ENCODE data around the gene BCKDHA. TPM values are rescaled to one million over a fixed set of nuclear protein-coding genes. Genes with fewer than 3 reads are reported as not detected.

Gene BCKDHA
- total RNA-seq, 1 donor from 2014 or later = 25.7 TPM

- H3K4me1 ChIP-seq = peaks cover 5% of the 10 kb centered on the region
- Mint-ChIP-seq H3K27me3 (ENCODE audit: insufficient read depth, low read depth) (peaks cover 9% of the 10 kb centered on the region), H3K36me3 (peaks cover 2% of the 10 kb centered on the region), H3K27ac (peak within 1 kb of the TSS; percentile 76), H3K4me1 (peaks cover 7% of the 10 kb centered on the region), H3K9me3 (peaks cover 4% of the 10 kb centered on the region), H3K4me3 (no peak within 1 kb of the TSS)
- peak within 1 kb of the TSS; percentile 87 for H2AFZ ChIP-seq (replicated peaks)
- peak within 1 kb of the TSS; percentile 85 for H3K27ac ChIP-seq
- H3K36me3 ChIP-seq = no peaks in the 10 kb centered on the region
- H3K4me3 ChIP-seq = peak within 1 kb of the TSS; percentile 74
- no peaks in the 10 kb centered on the region for H3F3A ChIP-seq (ENCODE audit: low read depth)
- peak; percentile 99 for DNase-seq (ENCODE audit: low spot score)
- H3K4me2 ChIP-seq = peak within 1 kb of the TSS; percentile 78
- H4K20me1 ChIP-seq (ENCODE audit: low read depth) = no peaks in the 10 kb centered on the region
- TF ChIP-seq CTCF (IDR thresholded peaks at IDR 0.05) (peak; percentile 64), EZH2 (IDR thresholded peaks at IDR 0.05) (no peak)
- no peaks in the 10 kb centered on the region for H3K9me3 ChIP-seq (ENCODE audit: low read depth)
- peaks cover 18% of the 10 kb centered on the region for H3K79me2 ChIP-seq (ENCODE audit: low read depth)
- H3K9ac ChIP-seq = peak within 1 kb of the TSS; percentile 79
- no peaks in the 10 kb centered on the region for H3K27me3 ChIP-seq
Observed at GRCh38 chr19:41439441-41440222, 42.0 kb downstream of the BCKDHA start, which contains the start of gene DMAC2. Gene DMAC2 (minus strand): TSS chr19:41439912. CDS start chr19:41439899, 13 bp downstream.

GRCh38 chr19:41441321-41441945 lies 43.8 kb downstream of the BCKDHA start:
- Histone ChIP-seq H3K79me2 (ENCODE audit: low read depth) (peaks cover 18% of the 10 kb centered on the region), H2AFZ (replicated peaks) (no peak overlapping the region), H3K4me2 (no peak overlapping the region), H4K20me1 (ENCODE audit: low read depth) (no peaks in the 10 kb centered on the region), H3K4me1 (peaks cover 5% of the 10 kb centered on the region), H3F3A (ENCODE audit: low read depth) (no peaks in the 10 kb centered on the region), H3K36me3 (no peaks in the 10 kb centered on the region), H3K9me3 (ENCODE audit: low read depth) (no peaks in the 10 kb centered on the region), H3K27me3 (peaks cover 3% of the 10 kb centered on the region), H3K27ac (no peak overlapping the region), H3K4me3 (no peak overlapping the region), H3K9ac (no peak overlapping the region)
- Mint-ChIP-seq H3K9me3 (peaks cover 4% of the 10 kb centered on the region), H3K36me3 (peaks cover 2% of the 10 kb centered on the region), H3K4me1 (peaks cover 7% of the 10 kb centered on the region), H3K4me3 (no peak overlapping the region), H3K27me3 (ENCODE audit: insufficient read depth, low read depth) (peaks cover 12% of the 10 kb centered on the region), H3K27ac (no peak overlapping the region)
- DNase-seq (ENCODE audit: low spot score) = no peak
- TF ChIP-seq EZH2phosphoT487 (IDR thresholded peaks at IDR 0.05) (no peak), CTCF (IDR thresholded peaks at IDR 0.05) (no peak), EZH2 (IDR thresholded peaks at IDR 0.05) (no peak)

GRCh38 chr19:41442473-41443355 lies 45.1 kb downstream of the BCKDHA start, which contains the start of gene ERICH4:
Gene ERICH4 (plus strand): TSS chr19:41443156. CDS start chr19:41443170, 14 bp downstream.
- no peak within 1 kb of the TSS for H3K27ac Mint-ChIP-seq
- no peak for DNase-seq (ENCODE audit: low spot score)
- TF ChIP-seq EZH2 (IDR thresholded peaks at IDR 0.05) (no peak), EZH2phosphoT487 (IDR thresholded peaks at IDR 0.05) (no peak), CTCF (IDR thresholded peaks at IDR 0.05) (no peak)

More at GRCh38 chr19:41442473-41443355, 45.1 kb downstream of the BCKDHA start, which contains the start of gene ERICH4:
- peaks cover 7% of the 10 kb centered on the region for H3K4me1 Mint-ChIP-seq
- Histone ChIP-seq H3K4me3 (no peak within 1 kb of the TSS), H3K4me1 (peaks cover 5% of the 10 kb centered on the region), H3K27me3 (peaks cover 12% of the 10 kb centered on the region), H3K9ac (no peak within 1 kb of the TSS), H2AFZ (replicated peaks) (no peak within 1 kb of the TSS), H4K20me1 (ENCODE audit: low read depth) (no peaks in the 10 kb centered on the region), H3K27ac (no peak within 1 kb of the TSS), H3K36me3 (no peaks in the 10 kb centered on the region), H3F3A (ENCODE audit: low read depth) (no peaks in the 10 kb centered on the region), H3K4me2 (no peak within 1 kb of the TSS), H3K79me2 (ENCODE audit: low read depth) (peaks cover 16% of the 10 kb centered on the region), H3K9me3 (ENCODE audit: low read depth) (no peaks in the 10 kb centered on the region)
- H3K27me3 Mint-ChIP-seq (ENCODE audit: insufficient read depth, low read depth) = peaks cover 15% of the 10 kb centered on the region
- H3K4me3 Mint-ChIP-seq = no peak within 1 kb of the TSS
- H3K9me3 Mint-ChIP-seq = peaks cover 4% of the 10 kb centered on the region
- peaks cover under 1% of the 10 kb centered on the region for H3K36me3 Mint-ChIP-seq

All from neural progenitor cell (in vitro differentiated cells).